Neuronal stem cell (in vitro differentiated cells): ENCODE data around the gene XAGE2. TPM values are rescaled to one million over a fixed set of nuclear protein-coding genes. Genes with fewer than 3 reads are reported as not detected.

Source experiments
- DNase-seq: peaks from one replicate; pipeline ENCODE4 v3.0.0-alpha.2; 2013; ENCODE audit warnings: low spot score
- H2AFZ ChIP-seq: one replicate; pipeline ENCODE4 v1.6.1; 2013; ENCODE audit warnings: mild to moderate bottlenecking, low read length, inconsistent platforms
- H2AK5ac ChIP-seq: 2 replicates; pipeline ENCODE4 v1.6.1; 2013; ENCODE audit warnings: low read depth, mild to moderate bottlenecking, inconsistent platforms, low read length, moderate library complexity, mixed read lengths
- H2BK120ac ChIP-seq: 2 replicates; pipeline ENCODE4 v1.6.1; 2013; ENCODE audit warnings: low read depth, mild to moderate bottlenecking, inconsistent platforms, low read length, moderate library complexity, mixed read lengths
- H2BK12ac ChIP-seq: one replicate; pipeline ENCODE4 v1.6.1; 2013; ENCODE audit warnings: low read length, inconsistent platforms
- H2BK15ac ChIP-seq: 2 replicates; pipeline ENCODE4 v1.6.1; 2013; ENCODE audit warnings: mild to moderate bottlenecking, low read length, inconsistent platforms, mixed read lengths
- H2BK5ac ChIP-seq: one replicate; pipeline ENCODE4 v1.6.1; 2013; ENCODE audit warnings: inconsistent platforms, mild to moderate bottlenecking, low read length, moderate library complexity
- H3K14ac ChIP-seq: one replicate; pipeline ENCODE4 v1.6.1; 2013; ENCODE audit warnings: low read length, inconsistent platforms
- H3K18ac ChIP-seq: 2 replicates; pipeline ENCODE4 v1.6.1; 2013; ENCODE audit warnings: low read length, inconsistent platforms
- H3K23ac ChIP-seq: 2 replicates; pipeline ENCODE4 v1.6.1; 2013; ENCODE audit warnings: low read depth, mild to moderate bottlenecking, mixed read lengths, low read length, inconsistent platforms; ENCODE audit not compliant: poor library complexity
- H3K27ac ChIP-seq: replicated peaks from 3 replicates; pipeline ENCODE4 v1.5.1; 2013; ENCODE audit warnings: low read length, inconsistent platforms
- H3K27me3 ChIP-seq, 3 experiments: 2 replicates each; pipeline ENCODE4 v1.6.1; 2013; ENCODE audit warnings: low read length in 3 of 3, mild to moderate bottlenecking in 2 of 3, inconsistent platforms in 1 of 3, low read depth in 1 of 3, mixed read lengths in 1 of 3, moderate library complexity in 1 of 3; ENCODE audit not compliant: control insufficient read depth in 3 of 3, insufficient read depth in 3 of 3
- H3K36me3 ChIP-seq, 2 donors: replicated peaks in 1 of 2; 2 replicates each; pipeline ENCODE4 v1.6.1; 2013; ENCODE audit warnings: low read length in 2 of 2; ENCODE audit not compliant: control insufficient read depth in 2 of 2, insufficient read depth in 2 of 2
- H3K4ac ChIP-seq: 2 replicates; pipeline ENCODE4 v1.6.1; 2013; ENCODE audit warnings: inconsistent platforms, mild to moderate bottlenecking, low read length, moderate library complexity
- H3K4me1 ChIP-seq, 2 donors: 1 replicate in 1 of 2; 2 replicates in 1 of 2; pipeline ENCODE4 v1.6.1; 2013; ENCODE audit warnings: low read length in 2 of 2, low read depth in 1 of 2; ENCODE audit not compliant: control insufficient read depth in 2 of 2, insufficient read depth in 1 of 2
- H3K4me2 ChIP-seq: one replicate; pipeline ENCODE4 v1.6.1; 2013; ENCODE audit warnings: mild to moderate bottlenecking, low read length, inconsistent platforms; ENCODE audit not compliant: insufficient read depth, poor library complexity, severe bottlenecking
- H3K4me3 ChIP-seq, 2 donors: 2 replicates each; pipeline ENCODE4 v1.5.1; 2013; ENCODE audit warnings: low read length in 2 of 2, mild to moderate bottlenecking in 2 of 2, inconsistent platforms in 1 of 2, moderate library complexity in 1 of 2
- H3K79me1 ChIP-seq: one replicate; pipeline ENCODE4 v1.6.1; 2013; ENCODE audit warnings: low read depth, mild to moderate bottlenecking, inconsistent platforms, low read length, moderate library complexity
- H3K9ac ChIP-seq: one replicate; pipeline ENCODE4 v1.6.1; 2013; ENCODE audit warnings: mild to moderate bottlenecking, low read depth, low read length, inconsistent platforms; ENCODE audit not compliant: poor library complexity
- H3K9me3 ChIP-seq, 2 donors: replicated peaks in 1 of 2; 2 replicates each; pipeline versions ENCODE3 to v1.6.1; 2013; ENCODE audit warnings: low read length in 2 of 2, mild to moderate bottlenecking in 2 of 2, inconsistent platforms in 1 of 2, low read depth in 1 of 2, mixed read lengths in 1 of 2, moderate library complexity in 1 of 2; ENCODE audit not compliant: control insufficient read depth in 2 of 2, insufficient read depth in 1 of 2
- H4K8ac ChIP-seq: one replicate; pipeline ENCODE4 v1.6.1; 2013; ENCODE audit warnings: low read depth, mild to moderate bottlenecking, inconsistent platforms, low read length, moderate library complexity
- H4K91ac ChIP-seq: one replicate; pipeline ENCODE4 v1.6.1; 2013; ENCODE audit warnings: low read length, low read depth, mild to moderate bottlenecking, inconsistent platforms; ENCODE audit not compliant: poor library complexity
- WGBS, 2 donors: extraction: QIAGEN DNeasy Blood & Tissue Kit; methylation state at CpG; one replicate each; pipeline ENCODE4 v1.1.7; 2013; ENCODE audit warnings: missing lambda C conversion rate in 2 of 2, mixed read lengths in 1 of 2; ENCODE audit not compliant: insufficient read length in 2 of 2, insufficient replicate concordance in 1 of 2; ENCODE audit errors: extremely low coverage in 2 of 2; 5-methylcytosine and 5-hydroxymethylcytosine counted together
- small RNA-seq: library from polyadenylated mRNA; stranded (forward); fragments of <200 nt; extraction: miRNeasy Mini kit (QIAGEN cat#:217004); gene quantifications from one replicate; pipeline ENCODE3, GENCODE V24; 2013; ENCODE audit not compliant: insufficient read depth

Gene XAGE2

GRCh38 chrX:52424656-52425055, 55.8 kb downstream of the XAGE2 start:
- Histone ChIP-seq H3K4ac (no peak overlapping the region), H4K8ac (no peak overlapping the region), H3K18ac (no peak overlapping the region), H2BK120ac (no peak overlapping the region), H2AFZ (no peak overlapping the region), H2BK15ac (no peak overlapping the region), H2BK12ac (no peak overlapping the region), H3K4me2 (no peak overlapping the region), H3K27me3 (no peaks in the 10 kb centered on the region), H2AK5ac (no peak overlapping the region), H3K4me3 (no peak overlapping the region), H2BK5ac (no peak overlapping the region), H3K79me1 (no peaks in the 10 kb centered on the region), H3K23ac (no peak overlapping the region), H3K14ac (no peak overlapping the region), H4K91ac (no peak overlapping the region), H3K36me3 (no peaks in the 10 kb centered on the region), H3K9ac (no peak overlapping the region), H3K9me3 (no peaks in the 10 kb centered on the region), H3K27ac (no peak overlapping the region), H3K4me1 (no peaks in the 10 kb centered on the region)
- WGBS, 2 donors: no CpG with 5 or more reads among the region's 1 CpG
- DNase-seq: no peak

Small RNA genes within 50 kb of the gene (small RNA-seq; reads per million reads assigned to genes)
- not detected for gene MIR8088
